ENCODE measurements around the gene RECQL5.

RECQL5 gene

GRCh38 chr17:75689441-75689873 is 22.5 kb upstream of the RECQL5 start:
- no peak for DNase-seq

DNA sequence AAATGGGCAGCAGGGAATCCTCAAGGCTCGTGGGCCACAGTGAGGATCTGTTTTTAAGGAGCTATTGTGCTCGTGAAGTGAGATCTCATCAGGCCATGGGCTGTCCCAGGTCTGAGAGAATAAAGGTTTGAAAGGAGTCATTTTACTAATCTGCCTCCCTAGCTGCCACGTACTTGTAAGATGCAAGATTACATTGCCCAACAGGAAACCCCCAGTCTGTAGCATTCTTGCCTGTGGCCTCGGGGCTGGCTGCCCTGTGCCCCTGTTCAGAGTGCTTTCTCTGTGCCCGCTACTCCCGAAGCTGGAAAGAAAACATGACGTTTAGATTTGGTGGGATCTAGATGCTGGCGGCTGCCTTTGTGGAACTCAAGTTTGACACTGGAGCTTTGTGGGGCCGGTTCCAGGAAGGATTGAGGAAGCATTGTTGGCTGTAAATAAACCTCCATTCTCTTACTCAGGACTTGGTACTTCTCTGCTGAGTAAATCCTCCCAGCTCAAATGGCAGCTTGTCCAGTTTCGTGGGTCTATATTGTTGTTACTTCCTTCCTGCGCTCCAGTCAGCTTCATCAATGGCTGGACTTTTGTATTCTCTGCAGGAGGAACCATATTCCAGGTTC is 21.4 kb upstream of the RECQL5 start:
- peak in 3 of 51 donors; percentile 20 to 71 (median 38) for DNase-seq

DNA sequence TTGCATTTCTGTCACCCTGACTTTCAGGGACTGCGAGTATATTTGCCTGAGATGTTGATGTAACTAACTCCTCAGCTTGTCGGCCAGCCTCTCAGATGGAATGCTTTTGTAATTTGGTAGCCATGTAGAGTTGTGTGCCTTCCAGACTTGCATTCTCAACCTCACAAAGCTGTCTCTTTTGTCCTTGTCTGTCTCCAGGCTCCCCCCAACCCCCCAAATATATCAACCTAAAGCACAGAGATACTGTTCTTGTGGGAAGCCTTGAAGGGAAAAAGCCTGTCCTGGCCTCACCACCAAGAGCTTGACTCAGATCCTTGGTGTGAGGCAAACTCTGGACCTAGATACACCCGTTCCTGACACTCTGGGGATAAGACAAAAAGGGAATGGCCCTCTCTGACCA is 18.5 kb upstream of the RECQL5 start:
- DNase-seq, result no peak

- DNase-seq, result peak in 3 of 51 donors; percentile 11 to 27 (median 19)
Observed at GRCh38 chr17:75684924-75685323, 18.0 kb upstream of the RECQL5 start.

DNA sequence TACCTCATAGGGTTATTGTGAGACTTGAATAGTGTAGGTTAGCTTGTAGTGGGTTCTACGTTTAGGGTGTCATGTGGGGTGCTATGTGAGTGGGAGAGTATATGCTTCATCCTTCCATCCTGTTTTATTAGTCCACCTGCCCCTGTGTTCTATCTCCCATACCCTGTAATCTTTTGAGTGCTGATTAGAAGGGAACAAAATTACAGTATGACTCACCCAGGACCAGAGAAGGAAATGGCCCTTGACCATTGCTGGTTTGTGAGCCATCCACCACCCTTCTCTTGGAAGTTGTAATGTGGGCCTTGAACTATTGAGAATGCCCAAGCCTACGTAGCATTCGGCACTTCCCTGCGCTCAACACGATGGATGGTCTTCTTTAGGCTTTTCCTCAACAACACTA is 17.3 kb upstream of the RECQL5 start:
- DNase-seq, result no peak

- DNase-seq, result no peak
Observed at GRCh38 chr17:75683583-75683982, 16.6 kb upstream of the RECQL5 start.

DNA sequence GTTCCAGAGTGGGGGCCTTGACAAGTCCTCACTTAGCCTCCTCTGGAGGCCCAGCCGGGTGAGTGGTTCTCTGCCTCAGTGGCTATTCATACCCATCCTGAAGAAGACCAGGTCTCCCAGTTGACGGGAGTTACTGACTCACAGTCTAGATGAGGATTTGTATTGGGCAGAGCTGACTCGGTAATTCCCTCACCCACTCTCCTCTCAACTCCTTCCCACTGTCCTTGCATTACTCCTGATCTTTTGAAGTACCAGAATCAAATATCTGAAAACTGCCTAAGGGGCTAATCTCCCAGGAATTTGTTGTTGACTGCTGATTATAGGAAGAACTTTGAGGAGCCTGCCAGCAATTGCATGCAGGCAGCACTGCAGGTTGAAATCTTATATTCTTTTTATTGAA is 14.3 kb upstream of the RECQL5 start:
- no peak for DNase-seq

DNA sequence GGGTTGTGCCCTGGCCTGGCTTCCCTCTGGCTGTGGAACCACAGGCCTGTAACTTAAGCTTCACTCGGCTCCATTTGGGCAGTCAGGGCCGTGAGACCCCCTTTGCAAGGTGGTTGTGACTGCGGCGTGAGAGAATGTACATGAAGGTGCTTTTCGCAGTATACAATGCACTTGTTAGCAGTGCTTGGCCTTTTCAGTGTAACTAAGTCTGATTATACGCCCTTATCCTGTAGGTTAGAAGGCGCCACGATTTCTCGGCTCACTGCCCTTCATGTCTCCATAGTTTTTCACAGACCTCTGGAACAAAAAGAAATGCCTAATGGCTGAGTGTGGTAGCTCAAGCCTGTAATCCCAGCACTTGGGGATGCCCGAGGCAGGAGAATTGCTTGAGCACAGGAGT is 13.5 kb upstream of the RECQL5 start:
- no peak for DNase-seq

GRCh38 chr17:75679706-75680211 is 12.8 kb upstream of the RECQL5 start:
- DNase-seq, result peak in 19 of 51 donors; percentile 12 to 54 (median 31)

GRCh38 chr17:75676461-75676860 is 9.5 kb upstream of the RECQL5 start:
- DNase-seq, result no peak

GRCh38 chr17:75673487-75673886 is 6.5 kb upstream of the RECQL5 start:
- no peak for DNase-seq

DNA sequence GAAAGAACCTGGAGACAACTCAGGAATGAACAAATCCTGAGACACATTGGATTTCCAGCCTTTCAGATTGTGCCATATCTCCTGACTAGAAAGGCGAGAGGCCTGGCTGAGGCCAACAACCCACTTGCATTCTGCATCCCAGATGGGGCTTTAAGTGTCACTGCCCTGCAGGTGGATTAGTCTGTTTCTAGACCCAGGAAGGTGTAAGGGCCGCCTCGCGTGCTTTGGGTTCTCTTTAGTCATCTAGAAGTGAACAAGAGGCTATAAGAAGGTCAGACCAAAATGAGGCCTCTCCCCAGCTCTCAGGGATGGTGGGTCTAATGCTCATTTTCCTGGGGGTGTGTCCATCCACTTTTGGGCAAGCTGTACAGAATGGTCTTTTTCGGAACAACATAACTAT is 5.1 kb upstream of the RECQL5 start:
- DNase-seq, result no peak

- DNase-seq, result no peak
Observed at GRCh38 chr17:75670868-75671267, 3.9 kb upstream of the RECQL5 start.

DNA sequence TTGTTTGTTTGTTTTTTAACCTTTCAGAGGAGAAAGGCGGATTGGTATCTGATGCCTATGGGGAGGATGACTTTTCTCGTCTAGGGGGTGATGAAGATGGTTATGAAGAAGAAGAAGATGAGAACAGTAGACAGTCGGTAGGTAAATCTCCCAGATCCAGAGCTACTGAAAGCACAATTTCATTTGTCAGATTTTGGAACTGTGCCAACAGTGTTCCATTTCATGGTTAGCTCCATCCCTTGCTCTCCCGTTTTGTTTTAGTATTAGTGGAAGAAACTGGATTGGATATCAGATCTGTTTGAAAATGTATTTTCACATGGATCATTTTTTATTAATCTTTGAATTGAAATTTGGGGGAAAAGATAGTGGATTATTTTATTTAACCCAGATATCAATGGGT is 1.5 kb upstream of the RECQL5 start:
- no peak for DNase-seq

DNA sequence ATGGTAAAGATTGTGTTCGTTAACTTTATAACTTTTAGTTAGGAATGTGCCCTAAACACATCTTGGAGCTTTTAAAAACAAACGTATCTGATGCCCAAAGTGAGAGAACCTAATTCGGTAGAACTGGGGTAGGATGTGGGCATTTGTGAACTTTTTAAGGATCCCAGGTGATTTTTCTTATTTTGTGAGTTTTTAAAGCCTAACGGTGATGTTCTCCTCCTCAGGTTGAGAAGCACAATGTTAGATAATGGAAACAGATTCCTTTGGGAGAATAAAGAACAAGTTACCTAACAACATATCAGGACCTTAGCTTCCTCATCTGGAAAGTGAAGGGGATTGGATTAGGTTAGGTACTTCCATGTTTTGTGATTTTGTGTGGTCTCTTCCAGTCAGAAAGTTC is 871 bp upstream of the RECQL5 start:
- DNase-seq, result no peak

DNA sequence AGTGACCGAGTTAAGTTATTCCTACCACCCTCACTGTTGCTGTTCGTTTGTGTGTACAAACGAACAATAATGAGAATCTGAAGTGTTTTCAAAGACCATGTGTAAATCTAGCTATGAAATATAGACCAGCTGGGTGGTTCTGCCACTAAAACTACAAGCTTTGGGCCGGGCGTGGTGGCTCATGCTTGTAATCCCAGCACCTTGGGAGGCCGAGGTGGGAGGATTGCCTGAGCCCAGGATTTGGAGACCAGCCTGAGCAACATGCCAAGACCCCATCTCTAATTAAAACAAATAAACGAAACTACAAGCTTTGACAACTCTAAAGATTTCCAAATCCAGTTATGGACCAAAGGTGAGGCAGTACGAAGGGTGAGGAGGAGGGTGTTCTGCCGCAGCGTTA is 973 bp downstream of the RECQL5 start:
- no peak for DNase-seq

DNA sequence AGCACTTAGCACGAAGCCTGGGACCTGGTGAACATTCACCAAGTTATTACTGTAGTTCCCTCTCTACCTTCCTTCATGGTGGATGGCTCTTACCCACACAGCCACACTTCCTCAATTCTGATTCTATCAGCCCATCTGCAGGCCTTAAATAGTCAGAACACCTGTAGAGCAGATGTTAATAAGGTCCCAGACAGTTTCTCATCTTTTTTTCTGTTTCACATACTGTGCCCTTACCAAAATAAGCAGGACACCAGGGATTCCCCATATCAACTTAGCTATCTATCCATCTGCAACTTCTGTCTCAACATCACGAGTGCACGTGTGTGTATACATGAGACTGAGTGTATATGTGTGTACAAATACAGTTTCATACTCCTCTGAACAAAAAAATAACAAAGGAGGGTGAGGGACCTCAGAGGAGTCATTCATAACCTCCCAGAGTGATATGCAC is 2.8 kb downstream of the RECQL5 start:
- DNase-seq, result no peak

DNA sequence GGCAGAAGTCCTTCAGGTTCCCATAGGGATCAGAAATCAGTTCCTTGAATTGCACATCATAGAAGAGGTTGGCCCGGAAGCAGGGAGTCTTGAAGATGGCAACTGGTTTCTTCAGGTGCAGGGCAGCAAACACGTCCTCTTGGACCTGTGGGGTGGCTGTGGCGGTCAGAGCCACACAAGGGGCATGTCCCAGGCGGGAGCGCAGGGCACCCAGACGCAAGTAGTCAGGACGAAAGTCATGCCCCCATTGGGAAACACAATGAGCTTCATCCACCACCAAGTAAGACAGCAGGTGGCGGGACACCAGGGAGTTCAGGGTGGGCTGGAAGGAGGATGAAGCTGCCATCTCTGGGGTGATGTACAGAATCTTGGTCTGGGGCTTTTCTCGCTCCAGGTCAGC is 4.4 kb downstream of the RECQL5 start:
- DNase-seq, result no peak

GRCh38 chr17:75661531-75661930 is 5.4 kb downstream of the RECQL5 start:
- DNase-seq, result peak in 27 of 51 donors; percentile 16 to 86 (median 55)

- DNase-seq, result no peak
Observed at GRCh38 chr17:75658237-75658636, 8.7 kb downstream of the RECQL5 start.

DNA sequence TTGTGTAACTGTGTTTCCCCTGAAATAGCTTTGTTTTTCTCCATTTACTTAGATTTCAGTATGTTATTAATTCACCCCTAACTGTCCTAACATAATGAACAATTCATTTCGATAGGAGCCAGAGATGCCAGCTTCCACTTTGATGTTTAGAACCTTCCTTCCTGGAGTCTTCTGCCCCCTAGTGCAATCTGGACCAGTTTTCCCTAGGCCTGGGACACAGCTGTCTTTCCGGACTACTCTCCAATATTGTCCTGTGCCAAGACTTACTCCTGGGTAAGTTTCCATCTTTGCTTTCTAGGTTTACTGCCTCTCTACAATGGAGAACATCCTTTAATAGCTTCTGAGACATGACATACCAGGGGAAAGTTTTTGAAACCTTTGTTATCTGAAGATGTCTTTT is 12.8 kb downstream of the RECQL5 start:
- peak in 12 of 51 donors; percentile 16 to 57 (median 35) for DNase-seq

DNA sequence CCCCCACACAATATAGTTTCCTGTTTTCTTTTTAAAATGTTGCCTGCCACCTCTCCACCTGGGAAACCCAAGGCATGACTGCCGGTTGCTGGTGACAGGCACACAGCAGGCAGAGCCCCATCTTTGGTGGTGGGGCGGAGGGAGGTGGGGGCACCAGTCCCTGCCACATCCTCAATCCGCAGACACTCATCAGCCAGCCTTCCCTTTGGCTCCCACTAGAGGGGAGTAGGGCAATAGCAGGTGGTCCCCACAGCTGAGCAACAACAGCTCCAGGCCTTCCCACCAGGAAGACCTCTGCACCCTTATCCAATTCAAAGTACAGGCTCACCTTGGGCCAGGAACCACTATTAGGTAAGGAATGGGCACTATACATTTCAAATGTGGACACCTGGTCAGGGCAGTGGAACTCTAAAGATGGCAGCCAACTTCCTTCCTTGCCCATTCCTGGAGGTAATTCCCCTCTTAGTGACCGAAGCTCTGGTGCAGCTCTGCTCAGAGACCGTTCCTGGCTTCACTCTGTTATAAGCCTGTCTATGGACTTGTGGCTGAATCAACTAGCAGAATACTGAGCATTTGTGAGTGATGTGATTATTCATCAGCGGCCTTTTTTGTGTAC is 13.9 kb downstream of the RECQL5 start:
- peak in 15 of 51 donors; percentile 16 to 49 (median 29) for DNase-seq

GRCh38 chr17:75652341-75652740 is 14.6 kb downstream of the RECQL5 start:
- no peak for DNase-seq
